ENCODE data around the gene MED25.

DNA sequence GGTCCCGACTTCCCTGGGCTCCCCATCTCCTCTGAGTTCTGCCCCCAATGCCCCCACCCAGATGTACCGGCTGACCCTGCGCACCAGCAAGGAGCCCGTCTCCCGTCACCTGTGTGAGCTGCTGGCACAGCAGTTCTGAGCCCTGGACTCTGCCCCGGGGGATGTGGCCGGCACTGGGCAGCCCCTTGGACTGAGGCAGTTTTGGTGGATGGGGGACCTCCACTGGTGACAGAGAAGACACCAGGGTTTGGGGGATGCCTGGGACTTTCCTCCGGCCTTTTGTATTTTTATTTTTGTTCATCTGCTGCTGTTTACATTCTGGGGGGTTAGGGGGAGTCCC lies 11.5 kb upstream of the MED25 start:
- TF ChIP-seq, protein P1, sequence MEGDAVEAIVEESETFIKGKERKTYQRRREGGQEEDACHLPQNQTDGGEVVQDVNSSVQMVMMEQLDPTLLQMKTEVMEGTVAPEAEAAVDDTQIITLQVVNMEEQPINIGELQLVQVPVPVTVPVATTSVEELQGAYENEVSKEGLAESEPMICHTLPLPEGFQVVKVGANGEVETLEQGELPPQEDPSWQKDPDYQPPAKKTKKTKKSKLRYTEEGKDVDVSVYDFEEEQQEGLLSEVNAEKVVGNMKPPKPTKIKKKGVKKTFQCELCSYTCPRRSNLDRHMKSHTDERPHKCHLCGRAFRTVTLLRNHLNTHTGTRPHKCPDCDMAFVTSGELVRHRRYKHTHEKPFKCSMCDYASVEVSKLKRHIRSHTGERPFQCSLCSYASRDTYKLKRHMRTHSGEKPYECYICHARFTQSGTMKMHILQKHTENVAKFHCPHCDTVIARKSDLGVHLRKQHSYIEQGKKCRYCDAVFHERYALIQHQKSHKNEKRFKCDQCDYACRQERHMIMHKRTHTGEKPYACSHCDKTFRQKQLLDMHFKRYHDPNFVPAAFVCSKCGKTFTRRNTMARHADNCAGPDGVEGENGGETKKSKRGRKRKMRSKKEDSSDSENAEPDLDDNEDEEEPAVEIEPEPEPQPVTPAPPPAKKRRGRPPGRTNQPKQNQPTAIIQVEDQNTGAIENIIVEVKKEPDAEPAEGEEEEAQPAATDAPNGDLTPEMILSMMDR (conservative IDR thresholded peaks at IDR 0.05; ENCODE audit: low read depth in 2 of 2): no peak
- TF ChIP-seq REST (IDR thresholded peaks at IDR 0.05; ENCODE audit: unreplicated experiment) (no peak), EZH2phosphoT487 (IDR thresholded peaks at IDR 0.05; ENCODE audit: unreplicated experiment) (no peak), JUNB (IDR thresholded peaks at IDR 0.05; ENCODE audit: unreplicated experiment) (no peak), CREB1 (CRISPR knock-in tag; IDR thresholded peaks at IDR 0.05; ENCODE audit: low read depth) (no peak), ZNF331 (CRISPR knock-in tag; IDR thresholded peaks at IDR 0.05; ENCODE audit: low read depth) (no peak), POLR2AphosphoS5 (IDR thresholded peaks at IDR 0.05; ENCODE audit: low read depth) (no peak), ZNF114 (CRISPR knock-in tag; IDR thresholded peaks at IDR 0.05) (no peak), EZH2 (IDR thresholded peaks at IDR 0.05; ENCODE audit: low read depth, unreplicated experiment) (no peak), STAT1 (IDR thresholded peaks at IDR 0.05; ENCODE audit: unreplicated experiment) (no peak)
- TF ChIP-seq, protein P2, sequence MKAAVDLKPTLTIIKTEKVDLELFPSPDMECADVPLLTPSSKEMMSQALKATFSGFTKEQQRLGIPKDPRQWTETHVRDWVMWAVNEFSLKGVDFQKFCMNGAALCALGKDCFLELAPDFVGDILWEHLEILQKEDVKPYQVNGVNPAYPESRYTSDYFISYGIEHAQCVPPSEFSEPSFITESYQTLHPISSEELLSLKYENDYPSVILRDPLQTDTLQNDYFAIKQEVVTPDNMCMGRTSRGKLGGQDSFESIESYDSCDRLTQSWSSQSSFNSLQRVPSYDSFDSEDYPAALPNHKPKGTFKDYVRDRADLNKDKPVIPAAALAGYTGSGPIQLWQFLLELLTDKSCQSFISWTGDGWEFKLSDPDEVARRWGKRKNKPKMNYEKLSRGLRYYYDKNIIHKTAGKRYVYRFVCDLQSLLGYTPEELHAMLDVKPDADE (IDR thresholded peaks at IDR 0.05): no peak

Measured in GM23338 (cell line).